Aorta (tissue), 5 donors: ENCODE measurements around the gene MS4A4A. TPM values are rescaled to one million over a fixed set of nuclear protein-coding genes. Genes with fewer than 3 reads are reported as not detected.

Experiments
- ATAC-seq: fragments of 200-7000 bp; cut with Tn5 transposase; one replicate; pipeline ENCODE4 v1.9.1; 2022; ENCODE audit warnings: moderate library complexity; ENCODE audit not compliant: low FRiP score
- DNase-seq, 2 donors: peaks; one replicate each; pipeline ENCODE4 v3.0.0-alpha.2; 2020
- H3K27ac ChIP-seq, 2 donors: one replicate each; pipeline ENCODE4 v1.5.1; 2013; ENCODE audit warnings: low read length in 2 of 2, mild to moderate bottlenecking in 2 of 2, moderate library complexity in 2 of 2, control low read depth in 1 of 2, inconsistent platforms in 1 of 2, low read depth in 1 of 2
- H3K27me3 ChIP-seq, 2 donors: one replicate each; pipeline ENCODE4 v1.6.1; 2013; ENCODE audit warnings: control low read depth in 1 of 2, low read length in 1 of 2, mild to moderate bottlenecking in 1 of 2, moderate library complexity in 1 of 2; ENCODE audit not compliant: insufficient read depth in 2 of 2, control insufficient read depth in 1 of 2
- H3K36me3 ChIP-seq, 2 donors: one replicate each; pipeline ENCODE4 v1.6.1; 2013; ENCODE audit warnings: control low read depth in 1 of 2, low read length in 1 of 2, mild to moderate bottlenecking in 1 of 2; ENCODE audit not compliant: insufficient read depth in 2 of 2, control insufficient read depth in 1 of 2
- H3K4me1 ChIP-seq, 2 donors: one replicate each; pipeline ENCODE4 v1.6.1; 2013; ENCODE audit warnings: low read length in 2 of 2, control low read depth in 1 of 2, mild to moderate bottlenecking in 1 of 2, moderate library complexity in 1 of 2; ENCODE audit not compliant: insufficient read depth in 2 of 2, control insufficient read depth in 1 of 2
- H3K4me3 ChIP-seq, 2 donors: one replicate each; pipeline ENCODE4 v1.5.1; 2013; ENCODE audit warnings: low read length in 2 of 2, control low read depth in 1 of 2, mild to moderate bottlenecking in 1 of 2
- H3K9me3 ChIP-seq: one replicate; pipeline ENCODE4 v1.6.1; 2013; ENCODE audit warnings: mild to moderate bottlenecking, low read length; ENCODE audit not compliant: control insufficient read depth
- WGBS, 2 donors: extraction: QIAGEN DNeasy Blood & Tissue Kit; methylation state at CpG; one replicate each; pipeline ENCODE4 v1.1.7; 2013; 5-methylcytosine and 5-hydroxymethylcytosine counted together
- intact Hi-C, 2 donors: fragments of 100-400 bp; cut with DNase I; formaldehyde crosslinking; loops; one replicate each; pipeline versions ENCODE4 v1.14.2 to v1.15.0; 2022
- polyA plus RNA-seq, 2 donors: library from polyadenylated mRNA; stranded (reverse); fragments of 200-250 nt; gene quantifications; one replicate each; pipeline ENCODE4 v1.2.3, GENCODE V29; 2013
- total RNA-seq, 2 donors: library from RNA; stranded (reverse); fragmentation: NEBNext Ultra II Directional; extraction: Animal tissue kit (Norgen Biotek cat#: 25700); gene quantifications; one replicate each; pipeline ENCODE4 v1.2.1, GENCODE V29; 2021
- donor health status: healthy with polysubstance abuse.
- donor health status: Bipolar disorder and iron deficiency.
- donor health status: DM: no; HTN: no; CAD: no.
- donor health status: DM: no; HTN: no; CAD: no.
- donor health status: DM: yes; HTN: yes; CAD: no.

MS4A4A gene
- total and polyA plus RNA-seq, 4 donors: 3.9 to 67.0 (median 37.4) TPM

DNA sequence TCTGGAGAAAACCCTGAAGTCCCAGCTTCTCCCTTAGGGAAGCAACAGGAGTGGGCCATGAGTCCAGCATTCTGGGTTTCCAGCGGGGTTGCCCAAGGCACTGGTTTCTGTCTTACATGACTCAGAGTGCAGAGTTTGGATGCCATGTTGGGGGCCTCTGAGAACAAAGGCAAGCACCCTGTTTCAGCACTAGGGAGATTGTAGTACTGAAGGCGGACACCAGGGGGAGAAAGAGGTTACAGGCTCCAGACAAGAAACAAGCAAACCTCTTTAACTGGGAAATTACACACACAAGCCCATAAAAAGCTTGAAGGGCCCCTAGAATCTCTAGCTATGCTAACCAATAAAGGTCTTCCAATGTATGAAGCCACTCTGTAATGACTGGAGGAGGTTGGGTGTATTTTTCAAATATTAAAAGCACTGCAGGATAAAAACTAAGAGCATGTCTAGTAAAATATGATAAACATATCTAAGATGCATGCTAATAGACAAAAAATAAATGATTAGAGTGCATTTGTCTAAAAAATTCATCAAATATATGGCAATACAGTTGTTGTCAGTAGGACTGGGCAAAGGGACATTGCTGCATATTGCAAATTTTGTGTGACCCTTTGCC is 53.6 kb downstream of the MS4A4A start:
- ATAC-seq (no peak), DNase-seq (peak in 1 of 2 donors; percentile 65)
- H3K36me3 ChIP-seq: no peaks in the 10 kb centered on the region
- H3K4me3 ChIP-seq: no peak overlapping the region
- H3K27me3 ChIP-seq: no peaks in the 10 kb centered on the region
- H3K9me3 ChIP-seq: no peaks in the 10 kb centered on the region
- intact Hi-C loops: no loop called here
- no peak overlapping the region for H3K27ac ChIP-seq
- no peaks in the 10 kb centered on the region for H3K4me1 ChIP-seq
- 16 to 22% methylated on average over 2 of the region's 2 CpGs for WGBS, 2 donors

GRCh38 chr11:60336767-60337391 is 56.4 kb downstream of the MS4A4A start:
- H3K4me1 ChIP-seq: no peaks in the 10 kb centered on the region
- H3K4me3 ChIP-seq: no peak overlapping the region
- DNase-seq (no peak), ATAC-seq (no peak)
- H3K27ac ChIP-seq: no peak overlapping the region
- 88 to 90% methylated on average over 7 of the region's 7 CpGs for WGBS, 2 donors
- intact Hi-C loops: no loop called here
- no peaks in the 10 kb centered on the region for H3K9me3 ChIP-seq
- H3K36me3 ChIP-seq: no peaks in the 10 kb centered on the region
- H3K27me3 ChIP-seq: no peaks in the 10 kb centered on the region

- no peaks in the 10 kb centered on the region for H3K4me1 ChIP-seq
- WGBS, 2 donors: 49 to 50% methylated on average over 2 of the region's 2 CpGs
- no peak overlapping the region for H3K4me3 ChIP-seq
- no peak for DNase-seq
- intact Hi-C loops: no loop called here
- no peaks in the 10 kb centered on the region for H3K36me3 ChIP-seq
- no peak overlapping the region for H3K27ac ChIP-seq
- H3K27me3 ChIP-seq: no peaks in the 10 kb centered on the region
- H3K9me3 ChIP-seq: no peaks in the 10 kb centered on the region
- no peak for ATAC-seq
These were observed 57.6 kb downstream of the MS4A4A start for GRCh38 chr11:60338053-60338452.

GRCh38 chr11:60339356-60339755 is 58.9 kb downstream of the MS4A4A start:
- intact Hi-C loops: no loop called here
- no peaks in the 10 kb centered on the region for H3K36me3 ChIP-seq
- WGBS, 2 donors: 52 to 53% methylated on average over 3 of the region's 3 CpGs

GRCh38 chr11:60343094-60343704 is 62.7 kb downstream of the MS4A4A start:
- H3K36me3 ChIP-seq: no peaks in the 10 kb centered on the region
- H3K4me3 ChIP-seq: no peak overlapping the region
- 73 to 74% methylated on average over 10 of the region's 10 CpGs for WGBS, 2 donors
- no peaks in the 10 kb centered on the region for H3K4me1 ChIP-seq
- no peak for DNase-seq
- no peaks in the 10 kb centered on the region for H3K9me3 ChIP-seq
- intact Hi-C loops: no loop called here
- no peak for ATAC-seq
- no peaks in the 10 kb centered on the region for H3K27me3 ChIP-seq
- no peak overlapping the region for H3K27ac ChIP-seq

More at GRCh38 chr11:60339356-60339755, 58.9 kb downstream of the MS4A4A start:
- no peak overlapping the region for H3K27ac ChIP-seq
- H3K9me3 ChIP-seq: no peaks in the 10 kb centered on the region
- H3K4me3 ChIP-seq: no peak overlapping the region
- H3K27me3 ChIP-seq: no peaks in the 10 kb centered on the region
- H3K4me1 ChIP-seq: no peaks in the 10 kb centered on the region
- no peak for ATAC-seq
- DNase-seq: no peak

DNA sequence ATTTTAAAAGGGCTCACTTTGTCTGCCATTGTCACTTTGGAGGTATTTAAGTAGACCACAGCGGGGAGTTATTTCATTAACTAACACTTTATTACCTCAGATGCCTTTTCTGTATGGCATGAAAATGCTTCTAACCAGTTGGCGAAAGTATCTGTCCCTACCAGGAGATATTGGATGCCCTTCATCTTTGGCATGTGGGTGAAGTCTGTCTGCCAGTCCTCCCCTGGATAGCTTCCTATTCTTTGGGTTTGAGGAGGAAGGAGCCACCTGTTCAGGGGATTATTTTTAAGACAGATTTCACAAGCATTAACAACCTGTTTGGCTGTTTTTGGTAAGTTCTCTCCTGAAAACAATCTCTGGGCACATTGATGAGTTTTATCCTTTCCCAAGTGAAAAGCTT is 63.7 kb downstream of the MS4A4A start:
- no peak overlapping the region for H3K27ac ChIP-seq
- WGBS, 2 donors: 91 to 96% methylated on average over 2 of the region's 2 CpGs
- DNase-seq: no peak
- no peak overlapping the region for H3K4me3 ChIP-seq
- no peak for ATAC-seq
- intact Hi-C loops: no loop called here
- no peaks in the 10 kb centered on the region for H3K27me3 ChIP-seq
- no peaks in the 10 kb centered on the region for H3K4me1 ChIP-seq
- no peaks in the 10 kb centered on the region for H3K9me3 ChIP-seq
- no peaks in the 10 kb centered on the region for H3K36me3 ChIP-seq

DNA sequence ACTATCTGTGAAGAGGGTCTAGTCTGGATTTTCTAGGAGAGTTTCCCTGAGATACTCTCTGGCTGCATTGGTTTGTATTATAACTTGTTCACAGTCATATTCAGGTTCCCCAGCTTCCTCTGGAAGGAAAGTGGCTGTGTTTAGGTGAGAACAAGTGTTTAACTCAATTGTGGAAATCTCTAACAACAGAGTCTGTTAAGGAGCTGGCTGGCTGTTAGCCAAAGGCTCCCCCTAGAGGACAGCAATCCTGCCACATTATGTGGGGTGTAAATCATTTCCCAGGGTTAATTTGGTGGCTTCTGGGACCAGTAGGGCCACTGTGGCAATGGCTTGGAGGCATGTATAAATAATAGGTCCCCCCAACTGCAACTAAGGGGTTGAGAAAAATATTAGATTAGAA is 65.0 kb downstream of the MS4A4A start:
- Histone ChIP-seq H3K4me1 (no peaks in the 10 kb centered on the region), H3K27me3 (no peaks in the 10 kb centered on the region), H3K27ac (no peak overlapping the region), H3K4me3 (no peak overlapping the region), H3K36me3 (no peaks in the 10 kb centered on the region), H3K9me3 (no peaks in the 10 kb centered on the region)
- peak in 1 of 2 donors; percentile 59 for DNase-seq
- no peak for ATAC-seq
- intact Hi-C loops: no loop called here

GRCh38 chr11:60347084-60347797 is 66.8 kb downstream of the MS4A4A start:
- ATAC-seq (no peak), DNase-seq (no peak)
- no peaks in the 10 kb centered on the region for H3K27me3 ChIP-seq
- WGBS, 2 donors: 92 to 93% methylated on average over 2 of the region's 2 CpGs
- H3K4me3 ChIP-seq: no peak overlapping the region
- intact Hi-C loops: no loop called here
- no peaks in the 10 kb centered on the region for H3K9me3 ChIP-seq
- H3K4me1 ChIP-seq: no peaks in the 10 kb centered on the region
- no peaks in the 10 kb centered on the region for H3K36me3 ChIP-seq
- H3K27ac ChIP-seq: no peak overlapping the region
